HS-27A (cell line): ENCODE data around the gene FNDC1.
A peak's percentile ranks its signal among the peaks of the same experiment; 100 is the strongest.
"Not testable (repeated sequence)": the region's sequence is repeated elsewhere in the genome, so short reads cannot be mapped to it uniquely, and the experiment has no call there.

Source experiments
- DNase-seq: peaks from one replicate; pipeline ENCODE4 v3.0.0-alpha.2; 2012; ENCODE audit warnings: low read depth, missing footprints

FNDC1 gene

GRCh38 chr6:159259441-159260125 is 90.4 kb downstream of the FNDC1 start:
- DNase-seq: no peak

- DNase-seq: no peak
These were observed 91.0 kb downstream of the FNDC1 start for GRCh38 chr6:159260208-159260607.

GRCh38 chr6:159261995-159262394 is 92.8 kb downstream of the FNDC1 start:
- no peak for DNase-seq

GRCh38 chr6:159262586-159262985 is 93.4 kb downstream of the FNDC1 start:
- no peak for DNase-seq

GRCh38 chr6:159267165-159267564 is 98.0 kb downstream of the FNDC1 start:
- DNase-seq: no peak

- DNase-seq: no peak
These were observed 99.3 kb downstream of the FNDC1 start for GRCh38 chr6:159268511-159268910.

- DNase-seq: no peak
These were observed 102.1 kb downstream of the FNDC1 start for GRCh38 chr6:159271257-159271656.

GRCh38 chr6:159278626-159279025 is 109.4 kb downstream of the FNDC1 start:
- no peak for DNase-seq

GRCh38 chr6:159279790-159280277 is 110.6 kb downstream of the FNDC1 start:
- peak; percentile 68 for DNase-seq

GRCh38 chr6:159282421-159282820 is 113.2 kb downstream of the FNDC1 start:
- DNase-seq: no peak

GRCh38 chr6:159284661-159285060 is 115.5 kb downstream of the FNDC1 start:
- DNase-seq: not testable (repeated sequence)

GRCh38 chr6:159298840-159299239 is 129.6 kb downstream of the FNDC1 start:
- DNase-seq: no peak

- no peak for DNase-seq
These were observed 130.4 kb downstream of the FNDC1 start for GRCh38 chr6:159299566-159299965.

GRCh38 chr6:159301277-159301676 is 132.1 kb downstream of the FNDC1 start:
- no peak for DNase-seq

GRCh38 chr6:159301810-159302593 is 132.8 kb downstream of the FNDC1 start:
- no peak for DNase-seq

- no peak for DNase-seq
These were observed 133.4 kb downstream of the FNDC1 start for GRCh38 chr6:159302594-159302992.

- no peak for DNase-seq
These were observed 134.0 kb downstream of the FNDC1 start for GRCh38 chr6:159303159-159303558.

- DNase-seq: no peak
These were observed 134.6 kb downstream of the FNDC1 start for GRCh38 chr6:159303784-159304183.

GRCh38 chr6:159304641-159305040 is 135.4 kb downstream of the FNDC1 start:
- no peak for DNase-seq

GRCh38 chr6:159305159-159305558 is 136.0 kb downstream of the FNDC1 start:
- DNase-seq: no peak

- no peak for DNase-seq
These were observed 136.8 kb downstream of the FNDC1 start for GRCh38 chr6:159305804-159306537.

- no peak for DNase-seq
These were observed 138.1 kb downstream of the FNDC1 start for GRCh38 chr6:159307246-159307790.
